HAP-1 (cell line): ENCODE data around the gene IKBKE.

Experiments
- DNase-seq, 2 experiments: peaks; one replicate each; pipeline ENCODE4 v3.0.0-alpha.2; 2016 to 2020; ENCODE audit warnings: low spot score in 2 of 2
- H3K27me3 ChIP-seq: fragments of 250-450 bp; sonication (Bioruptor Pico); 2 replicates; pipeline ENCODE4 v1.5.1; 2020; ENCODE audit warnings: low read depth, mild to moderate bottlenecking, moderate library complexity
- H3K36me3 ChIP-seq: fragments of 250-450 bp; sonication (Bioruptor Pico); replicated peaks from 2 replicates; pipeline ENCODE4 v1.5.1; 2020; ENCODE audit warnings: mild to moderate bottlenecking
- H3K4me1 ChIP-seq: fragments of 250-450 bp; sonication (Bioruptor Pico); 2 replicates; pipeline ENCODE4 v1.5.1; 2020; ENCODE audit warnings: mild to moderate bottlenecking
- H3K4me3 ChIP-seq: fragments of 250-450 bp; sonication (Bioruptor Pico); 2 replicates; pipeline ENCODE4 v1.5.1; 2020; ENCODE audit warnings: mild to moderate bottlenecking, moderate library complexity
- H3K9me3 ChIP-seq: fragments of 250-450 bp; sonication (Bioruptor Pico); 2 replicates; pipeline ENCODE4 v1.5.1; 2020; ENCODE audit warnings: mild to moderate bottlenecking, moderate library complexity
- in situ Hi-C: fragments of 300-500 bp; cut with MboI; formaldehyde crosslinking; loops from 3 replicates; pipeline ENCODE4 v1.14.3; 2020; ENCODE audit warnings: low sequenced_read_pairs, inconsistent platforms, mixed read lengths

IKBKE gene

GRCh38 chr1:206501881-206502280 is 31.6 kb downstream of the IKBKE start:
- Histone ChIP-seq H3K27me3 (peaks cover 42% of the 10 kb centered on the region), H3K4me3 (no peak overlapping the region), H3K4me1 (no peaks in the 10 kb centered on the region), H3K36me3 (no peaks in the 10 kb centered on the region), H3K9me3 (no peaks in the 10 kb centered on the region)
- in situ Hi-C loops, result no loop called here
- no peak for DNase-seq

- H3K36me3 ChIP-seq, result no peaks in the 10 kb centered on the region
- no peaks in the 10 kb centered on the region for H3K4me1 ChIP-seq
- DNase-seq, result no peak
- peaks cover 47% of the 10 kb centered on the region for H3K27me3 ChIP-seq
- in situ Hi-C loops, result no loop called here
- no peaks in the 10 kb centered on the region for H3K9me3 ChIP-seq
- no peak overlapping the region for H3K4me3 ChIP-seq
Observed at GRCh38 chr1:206502403-206502802, 32.1 kb downstream of the IKBKE start.

DNA sequence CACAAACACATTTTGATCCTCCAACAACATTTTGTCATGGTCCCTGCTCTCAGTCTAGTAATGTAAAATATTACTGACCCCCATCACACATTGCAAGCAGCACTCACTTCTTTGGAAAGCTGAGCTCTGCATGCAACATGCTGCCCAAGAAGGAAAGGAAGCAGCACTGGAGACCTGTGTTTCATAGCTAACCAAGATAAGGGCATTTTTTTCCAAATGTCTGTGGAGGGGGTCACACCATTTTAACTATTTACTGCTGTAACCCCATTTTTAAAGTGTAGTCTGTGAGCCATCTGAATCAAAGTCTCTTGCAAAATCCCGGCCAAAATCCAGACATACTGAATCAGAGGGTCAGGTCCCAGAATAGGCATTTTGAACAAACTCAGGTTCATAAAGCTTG is 32.5 kb downstream of the IKBKE start:
- Histone ChIP-seq H3K4me3 (no peak overlapping the region), H3K9me3 (no peaks in the 10 kb centered on the region), H3K4me1 (no peaks in the 10 kb centered on the region), H3K36me3 (no peaks in the 10 kb centered on the region), H3K27me3 (peaks cover 51% of the 10 kb centered on the region)
- no peak for DNase-seq
- in situ Hi-C loops, result no loop called here

DNA sequence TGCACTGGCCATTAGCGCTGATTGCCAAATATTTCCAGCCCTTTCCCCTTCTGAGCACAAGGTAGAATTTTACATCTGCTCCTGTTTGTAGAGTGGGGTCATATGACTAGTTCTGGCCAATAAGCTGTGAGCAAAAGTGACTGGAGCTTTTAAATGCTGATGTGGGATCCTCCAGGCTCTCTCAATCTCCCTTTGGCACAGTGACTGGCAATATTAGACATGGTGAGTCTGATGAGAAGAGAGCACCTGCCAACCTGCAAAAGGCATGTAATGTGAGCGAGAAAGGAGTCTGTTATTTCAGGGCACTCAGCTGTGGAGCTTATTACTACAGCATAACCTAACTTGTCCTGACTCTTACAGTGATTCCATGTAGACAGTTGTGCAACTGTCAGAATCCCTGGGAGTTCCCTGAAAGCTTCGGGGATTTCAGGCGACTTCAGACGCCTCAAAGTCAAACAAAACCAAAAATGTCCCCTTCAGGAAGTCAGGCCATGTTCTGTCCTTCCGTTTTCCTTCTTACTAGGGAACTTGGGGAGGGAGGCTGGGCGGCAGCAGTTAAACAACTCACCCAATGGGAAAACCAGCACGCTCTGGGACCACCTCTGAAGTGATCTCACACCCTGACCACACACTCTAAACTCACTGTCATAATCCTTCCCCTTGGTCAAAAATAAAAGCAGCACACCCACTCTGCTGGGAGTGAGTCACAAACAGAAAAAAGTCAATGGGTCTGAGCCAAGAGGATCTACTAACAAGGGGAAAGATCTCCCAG is 33.5 kb downstream of the IKBKE start:
- Histone ChIP-seq H3K4me3 (no peak overlapping the region), H3K9me3 (no peaks in the 10 kb centered on the region), H3K4me1 (no peaks in the 10 kb centered on the region), H3K36me3 (no peaks in the 10 kb centered on the region), H3K27me3 (peaks cover 61% of the 10 kb centered on the region)
- in situ Hi-C loops, result no loop called here
- no peak for DNase-seq

DNA sequence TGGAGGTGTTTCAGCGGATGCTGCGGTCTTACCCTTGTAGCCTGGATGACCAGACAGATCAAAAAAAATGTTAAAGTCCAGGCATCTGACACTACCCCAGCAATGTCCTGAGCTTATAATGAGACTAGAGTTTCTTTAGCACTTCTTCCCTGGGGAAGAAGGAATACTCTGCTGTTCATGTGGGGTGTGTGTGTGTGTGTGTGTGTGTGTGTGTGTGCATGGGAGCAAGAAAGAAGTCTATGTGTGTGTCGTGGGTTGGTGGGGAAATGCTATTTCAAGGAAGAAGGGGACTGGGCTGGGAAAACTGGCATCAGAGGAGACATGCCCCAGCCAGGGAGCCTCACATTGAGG is 34.1 kb downstream of the IKBKE start:
- Histone ChIP-seq H3K9me3 (no peaks in the 10 kb centered on the region), H3K36me3 (no peaks in the 10 kb centered on the region), H3K27me3 (peaks cover 67% of the 10 kb centered on the region), H3K4me3 (no peak overlapping the region), H3K4me1 (no peaks in the 10 kb centered on the region)
- DNase-seq, result no peak
- in situ Hi-C loops, result no loop called here

GRCh38 chr1:206505702-206506355 is 35.6 kb downstream of the IKBKE start:
- Histone ChIP-seq H3K4me1 (no peaks in the 10 kb centered on the region), H3K36me3 (no peaks in the 10 kb centered on the region), H3K27me3 (peaks cover 68% of the 10 kb centered on the region), H3K9me3 (no peaks in the 10 kb centered on the region), H3K4me3 (no peak overlapping the region)
- in situ Hi-C loops, result no loop called here
- no peak for DNase-seq

DNA sequence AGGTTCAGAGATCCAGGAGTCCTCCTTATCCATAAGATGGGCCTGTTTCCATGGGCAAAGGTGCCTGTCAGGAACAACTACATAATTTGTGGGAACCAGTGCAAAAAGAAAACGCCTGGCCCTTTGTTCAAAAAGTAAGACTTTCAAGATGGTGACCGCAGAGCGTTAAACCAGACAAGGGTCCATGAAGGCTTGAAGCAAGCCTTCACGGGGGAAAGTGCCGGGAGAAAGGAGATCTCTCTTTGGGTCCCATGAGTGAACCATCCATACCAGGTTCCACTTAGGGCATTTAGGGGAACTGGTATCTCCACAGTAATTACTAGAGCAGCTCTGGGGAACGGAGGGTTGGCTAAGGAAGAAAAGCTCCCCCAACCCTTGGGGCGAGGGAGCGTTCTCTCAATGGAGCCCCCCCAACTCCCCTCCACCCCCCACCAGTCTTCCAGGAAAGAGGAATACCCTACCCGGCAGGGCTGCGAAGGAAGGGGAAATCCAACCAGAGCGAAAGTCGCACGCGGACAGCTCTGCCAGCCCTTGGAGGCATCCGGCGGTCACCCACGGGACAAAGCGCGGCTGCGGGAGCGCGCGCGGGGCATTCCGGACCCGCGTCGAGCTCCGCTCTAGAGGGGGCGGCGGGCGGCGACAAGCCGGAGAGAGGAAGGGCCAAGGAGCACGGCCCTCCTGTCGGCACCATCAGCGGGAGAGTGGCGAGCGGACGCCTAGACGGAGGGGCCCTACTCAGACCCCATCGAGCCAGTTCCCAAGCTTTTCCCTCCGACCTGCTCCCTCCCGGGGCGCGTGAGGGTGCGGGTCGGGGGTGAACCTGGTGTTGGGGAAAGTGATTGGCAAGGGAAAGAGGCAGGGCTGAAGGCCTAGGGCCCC is 36.4 kb downstream of the IKBKE start:
- Histone ChIP-seq H3K36me3 (no peaks in the 10 kb centered on the region), H3K9me3 (no peaks in the 10 kb centered on the region), H3K27me3 (peaks cover 70% of the 10 kb centered on the region), H3K4me3 (no peak overlapping the region), H3K4me1 (no peaks in the 10 kb centered on the region)
- in situ Hi-C loops, result no loop called here
- no peak for DNase-seq

- H3K27me3 ChIP-seq, result peaks cover 69% of the 10 kb centered on the region
- H3K4me1 ChIP-seq, result no peaks in the 10 kb centered on the region
- in situ Hi-C loops, result no loop called here
- DNase-seq, result peak in 1 of 2 experiments; percentile 64
- H3K4me3 ChIP-seq, result peak within 1 kb of the TSS; percentile 18
- no peaks in the 10 kb centered on the region for H3K36me3 ChIP-seq
- no peaks in the 10 kb centered on the region for H3K9me3 ChIP-seq
Observed at GRCh38 chr1:206507284-206508129, 37.2 kb downstream of the IKBKE start, which contains the start of gene RASSF5. RASSF5 (plus strand) TSS chr1:206507531; CDS start chr1:206507603, 72 bp downstream.

DNA sequence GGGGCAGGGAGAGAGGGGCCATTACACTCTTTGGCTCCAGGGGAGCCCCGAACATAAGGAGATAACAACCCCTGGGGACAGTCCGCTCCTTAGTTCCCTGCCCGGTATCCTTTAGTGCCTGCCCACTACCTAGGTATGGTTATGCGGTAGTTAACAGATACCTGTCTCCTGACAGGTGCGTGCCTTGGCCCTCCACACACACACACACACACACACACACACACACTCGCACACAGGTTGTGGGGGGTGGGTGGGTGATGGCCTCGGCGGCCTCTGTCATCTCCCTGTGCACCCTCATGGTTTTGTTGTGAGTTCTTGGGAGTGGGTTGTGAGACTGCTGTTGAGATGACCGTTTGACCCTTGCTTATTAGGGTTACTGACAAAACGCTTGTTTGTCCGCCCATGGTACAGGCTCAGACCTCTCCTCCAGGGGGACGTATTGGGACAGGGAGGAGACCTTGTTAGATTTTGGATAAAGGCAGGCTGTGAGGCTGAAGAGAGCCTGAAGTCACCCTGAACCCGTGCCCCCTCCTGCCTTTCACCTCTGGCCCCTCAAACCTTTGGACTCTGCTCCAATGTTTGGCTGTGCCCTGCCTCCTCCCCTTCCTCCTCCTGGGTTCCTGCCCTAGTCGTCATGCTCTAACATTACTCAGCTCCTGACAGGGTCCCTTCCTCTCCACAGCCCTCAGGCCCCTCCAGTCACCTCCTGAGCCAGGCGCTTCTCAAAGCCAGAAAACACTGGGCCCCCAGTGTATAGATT is 38.0 kb downstream of the IKBKE start:
- in situ Hi-C loops, result no loop called here
- no peak for DNase-seq
- Histone ChIP-seq H3K36me3 (no peaks in the 10 kb centered on the region), H3K9me3 (no peaks in the 10 kb centered on the region), H3K27me3 (peaks cover 63% of the 10 kb centered on the region), H3K4me3 (no peak overlapping the region), H3K4me1 (no peaks in the 10 kb centered on the region)

- Histone ChIP-seq H3K36me3 (no peaks in the 10 kb centered on the region), H3K9me3 (no peaks in the 10 kb centered on the region), H3K4me1 (no peaks in the 10 kb centered on the region), H3K4me3 (no peak overlapping the region), H3K27me3 (peaks cover 56% of the 10 kb centered on the region)
- in situ Hi-C loops, result no loop called here
- DNase-seq, result no peak
Observed at GRCh38 chr1:206508956-206509355, 38.7 kb downstream of the IKBKE start.

GRCh38 chr1:206509612-206510257 is 39.5 kb downstream of the IKBKE start:
- in situ Hi-C loops, result no loop called here
- H3K9me3 ChIP-seq, result no peaks in the 10 kb centered on the region
- no peaks in the 10 kb centered on the region for H3K36me3 ChIP-seq
- H3K4me1 ChIP-seq, result no peaks in the 10 kb centered on the region
- H3K27me3 ChIP-seq, result peaks cover 50% of the 10 kb centered on the region
- no peak for DNase-seq
- no peak overlapping the region for H3K4me3 ChIP-seq

DNA sequence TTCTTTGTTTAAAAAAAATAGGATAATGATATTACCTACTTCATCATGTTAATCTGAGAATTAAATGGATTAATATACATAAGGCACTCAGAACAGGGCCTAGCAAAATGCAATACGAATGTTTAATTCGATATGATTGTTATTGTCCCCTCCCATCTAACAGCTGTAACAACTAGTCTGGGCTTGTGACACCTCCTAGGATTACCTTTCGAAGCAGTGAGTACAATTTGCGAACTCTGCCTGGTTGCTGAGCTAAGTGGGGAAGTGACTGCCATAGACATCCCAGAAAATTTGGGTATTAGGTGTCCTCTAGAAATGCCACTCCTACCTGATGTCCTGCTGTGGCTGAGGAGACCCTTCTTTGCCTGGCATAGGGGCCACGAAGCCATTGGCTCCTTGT is 40.1 kb downstream of the IKBKE start:
- H3K4me1 ChIP-seq, result no peaks in the 10 kb centered on the region
- in situ Hi-C loops, result no loop called here
- no peak for DNase-seq
- no peak overlapping the region for H3K4me3 ChIP-seq
- H3K9me3 ChIP-seq, result no peaks in the 10 kb centered on the region
- H3K36me3 ChIP-seq, result no peaks in the 10 kb centered on the region
- peaks cover 44% of the 10 kb centered on the region for H3K27me3 ChIP-seq
